Measurements from ENCODE around the gene PRORP.

- no peak for TF ChIP-seq GATA3 (IDR thresholded peaks at IDR 0.05; ENCODE audit: low read depth, low read length)
- no peak for TF ChIP-seq GATA2 (IDR thresholded peaks at IDR 0.05; ENCODE audit: low read depth, low read length)
Measured at GRCh38 chr14:35134329-35135123, 12.2 kb downstream of the PRORP start.

Data from SH-SY5Y (cell line).